Prostate gland (tissue), 2 donors: ENCODE results near the gene DRC3.

Experiments used
- CTCF ChIP-seq, 4 experiments: fragments of 200-600 bp in 2 of 4; fragments of 450-650 bp in 2 of 4; sonication (generic) in 2 of 4; IDR thresholded peaks; 1 replicate in 3 of 4; 2 replicates in 1 of 4; pipeline ENCODE4 v1.5.1; 2016 to 2019; ENCODE audit warnings: antibody characterized with exemption in 4 of 4, mild to moderate bottlenecking in 2 of 4, moderate library complexity in 2 of 4
- POLR2A ChIP-seq: fragments of 450-650 bp; IDR thresholded peaks from one replicate; pipeline ENCODE4 v1.6.1; 2016; ENCODE audit warnings: antibody characterized with exemption, mild to moderate bottlenecking

DNA sequence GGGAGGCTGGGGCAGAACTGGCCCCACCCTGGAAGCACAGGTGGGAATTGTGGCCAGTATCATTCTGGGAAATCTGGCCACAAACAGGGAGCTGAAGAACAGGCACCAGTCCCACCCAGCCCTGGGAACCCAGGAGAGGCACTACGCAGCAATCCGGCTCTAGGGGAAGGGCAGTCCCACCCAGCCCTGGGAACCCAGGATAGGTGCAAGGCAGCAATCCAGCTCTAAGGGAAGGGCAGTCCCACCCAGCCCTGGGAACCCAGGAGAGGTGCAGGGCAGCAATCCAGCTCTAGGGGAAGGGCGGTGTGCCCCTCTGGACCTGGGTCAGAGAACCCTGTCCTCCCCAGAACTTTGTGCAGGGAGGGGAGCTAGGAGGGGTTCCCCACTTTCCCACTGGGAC is 7.1 kb downstream of the DRC3 start:
- TF ChIP-seq POLR2A (no peak), CTCF (IDR thresholded peaks at IDR 0.05) (no peak)
